Measurements from ENCODE around the gene BMP7. TPM values are rescaled to one million over a fixed set of nuclear protein-coding genes. Genes with fewer than 3 reads are reported as not detected.

Gene BMP7
- total and polyA plus RNA-seq, 7 donors = under 0.01 to 5.4 (median 2.5) TPM

DNA sequence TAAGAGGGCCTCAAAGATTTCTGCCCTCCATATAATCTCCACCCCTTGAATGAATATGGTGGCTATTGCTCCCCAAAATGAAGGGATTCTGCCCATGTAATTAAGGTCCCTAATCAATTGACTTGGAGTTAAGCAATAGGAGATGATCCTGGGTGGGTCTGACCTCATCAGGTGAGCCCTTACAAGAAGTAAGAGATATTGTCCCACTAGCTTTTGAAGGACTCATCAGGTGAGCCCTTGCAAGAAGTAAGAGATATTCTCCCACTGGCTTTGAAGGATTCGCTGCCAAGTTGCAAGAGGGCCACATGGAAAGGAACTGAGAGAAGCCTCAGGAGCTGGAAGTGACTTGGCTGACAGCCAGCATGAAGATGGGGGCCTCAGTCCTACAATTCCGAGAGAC lies 103.4 kb downstream of the BMP7 start:
- H3K27me3 ChIP-seq = no peaks in the 10 kb centered on the region
- intact Hi-C loops (cut with DNase I) = no loop called here
- no peak overlapping the region for H3K27ac ChIP-seq
- H3K36me3 ChIP-seq = no peaks in the 10 kb centered on the region
- no peak for DNase-seq
- TF ChIP-seq POLR2A (IDR thresholded peaks at IDR 0.05) (peak in 1 of 2 donors; percentile 18), POLR2AphosphoS5 (IDR thresholded peaks at IDR 0.05) (no peak)
- peaks cover 0 to 11% (median 7%) of the 10 kb centered on the region in 4 donors for H3K4me1 ChIP-seq
- no peaks in the 10 kb centered on the region for H3K9me3 ChIP-seq
- H3K4me3 ChIP-seq = no peak overlapping the region
- WGBS, 2 donors = 87 to 91% methylated on average over 2 of the region's 2 CpGs

DNA sequence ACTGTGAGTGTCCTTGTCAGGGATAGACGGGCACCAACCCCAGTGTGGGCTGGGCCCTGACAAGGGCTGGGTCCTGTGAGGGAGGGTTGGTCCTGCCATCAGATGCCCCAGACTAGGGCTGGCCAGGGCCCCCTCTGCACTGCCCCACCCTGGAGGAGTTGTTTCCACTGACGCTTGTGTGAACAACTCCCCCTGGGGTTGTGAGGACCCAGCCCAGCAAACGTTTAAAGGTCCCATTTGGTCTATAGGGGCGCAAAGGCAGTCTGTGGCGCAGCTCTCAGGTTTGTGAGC lies 104.1 kb downstream of the BMP7 start:
- 76 to 78% methylated on average over 5 of the region's 5 CpGs for WGBS, 2 donors
- TF ChIP-seq EP300 (IDR thresholded peaks at IDR 0.05) = no peak
- TF ChIP-seq, protein P1, sequence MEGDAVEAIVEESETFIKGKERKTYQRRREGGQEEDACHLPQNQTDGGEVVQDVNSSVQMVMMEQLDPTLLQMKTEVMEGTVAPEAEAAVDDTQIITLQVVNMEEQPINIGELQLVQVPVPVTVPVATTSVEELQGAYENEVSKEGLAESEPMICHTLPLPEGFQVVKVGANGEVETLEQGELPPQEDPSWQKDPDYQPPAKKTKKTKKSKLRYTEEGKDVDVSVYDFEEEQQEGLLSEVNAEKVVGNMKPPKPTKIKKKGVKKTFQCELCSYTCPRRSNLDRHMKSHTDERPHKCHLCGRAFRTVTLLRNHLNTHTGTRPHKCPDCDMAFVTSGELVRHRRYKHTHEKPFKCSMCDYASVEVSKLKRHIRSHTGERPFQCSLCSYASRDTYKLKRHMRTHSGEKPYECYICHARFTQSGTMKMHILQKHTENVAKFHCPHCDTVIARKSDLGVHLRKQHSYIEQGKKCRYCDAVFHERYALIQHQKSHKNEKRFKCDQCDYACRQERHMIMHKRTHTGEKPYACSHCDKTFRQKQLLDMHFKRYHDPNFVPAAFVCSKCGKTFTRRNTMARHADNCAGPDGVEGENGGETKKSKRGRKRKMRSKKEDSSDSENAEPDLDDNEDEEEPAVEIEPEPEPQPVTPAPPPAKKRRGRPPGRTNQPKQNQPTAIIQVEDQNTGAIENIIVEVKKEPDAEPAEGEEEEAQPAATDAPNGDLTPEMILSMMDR (IDR thresholded peaks at IDR 0.05) = no peak
- no peak for TF ChIP-seq POLR2AphosphoS5 (IDR thresholded peaks at IDR 0.05)
- no peak for TF ChIP-seq POLR2A (IDR thresholded peaks at IDR 0.05)
- peak; percentile 48 for DNase-seq

DNA sequence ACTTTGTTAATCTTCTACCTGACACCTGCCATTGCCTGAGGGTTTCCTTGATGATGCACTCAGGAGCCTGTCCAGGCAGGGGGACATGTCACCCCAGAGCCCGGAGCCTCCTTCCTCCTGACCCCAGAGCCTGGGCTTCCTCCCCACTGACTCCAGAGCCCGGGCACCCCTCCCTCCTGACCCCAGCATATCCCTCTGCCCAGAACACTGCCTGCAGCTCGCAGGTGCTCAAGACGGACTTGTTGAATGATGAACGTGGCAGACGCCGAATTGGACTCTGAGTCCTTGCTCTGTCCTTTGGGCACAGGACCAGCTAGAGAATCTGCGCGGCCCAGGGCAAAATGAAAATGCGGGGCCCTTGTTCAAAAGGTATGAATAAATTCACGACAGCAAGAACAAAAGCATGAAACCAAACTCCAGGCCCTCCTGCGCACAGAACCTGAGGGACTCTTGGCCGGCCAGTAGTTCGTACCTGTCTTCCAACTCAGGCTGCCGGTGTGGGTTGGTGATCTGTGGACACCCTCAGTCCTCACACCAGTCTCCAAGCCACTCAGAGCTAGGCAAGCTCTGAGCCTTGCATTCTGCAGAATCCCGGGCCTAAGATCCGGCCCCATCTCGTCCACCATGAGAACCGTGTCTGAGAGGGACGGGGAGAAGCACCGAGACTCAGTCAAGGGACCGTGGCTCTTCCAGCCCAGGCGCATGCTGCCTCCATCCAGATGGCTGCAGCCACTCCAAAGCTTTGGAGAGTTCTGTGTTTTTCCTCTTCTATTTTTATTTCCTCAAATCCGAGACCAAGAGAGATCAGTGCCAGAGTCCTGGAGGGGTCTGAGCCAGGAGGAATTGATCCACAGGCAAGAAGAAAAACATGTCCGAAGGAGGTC lies 104.7 kb downstream of the BMP7 start:
- Histone ChIP-seq H3K4me3 (no peak overlapping the region), H3K9me3 (no peaks in the 10 kb centered on the region), H3K27me3 (no peaks in the 10 kb centered on the region), H3K4me1 (no peaks in the 10 kb centered on the region), H3K27ac (no peak overlapping the region), H3K36me3 (no peaks in the 10 kb centered on the region)
- intact Hi-C loops (cut with DNase I) = no loop called here
- TF ChIP-seq, protein P1 (IDR thresholded peaks at IDR 0.05) = no peak
- TF ChIP-seq POLR2AphosphoS5 (IDR thresholded peaks at IDR 0.05) (no peak), EP300 (IDR thresholded peaks at IDR 0.05) (no peak), POLR2A (IDR thresholded peaks at IDR 0.05) (no peak)
- peak; percentile 57 for DNase-seq
- WGBS, 2 donors = 87 to 88% methylated on average over 25 of the region's 25 CpGs

More for the DNA sequence above, 104.1 kb downstream of the BMP7 start:
- intact Hi-C loops (cut with DNase I) = no loop called here
- Histone ChIP-seq H3K4me1 (peaks cover 0 to 4% (median under 1%) of the 10 kb centered on the region in 4 donors), H3K27ac (no peak overlapping the region), H3K9me3 (no peaks in the 10 kb centered on the region), H3K36me3 (no peaks in the 10 kb centered on the region), H3K27me3 (no peaks in the 10 kb centered on the region), H3K4me3 (no peak overlapping the region)

DNA sequence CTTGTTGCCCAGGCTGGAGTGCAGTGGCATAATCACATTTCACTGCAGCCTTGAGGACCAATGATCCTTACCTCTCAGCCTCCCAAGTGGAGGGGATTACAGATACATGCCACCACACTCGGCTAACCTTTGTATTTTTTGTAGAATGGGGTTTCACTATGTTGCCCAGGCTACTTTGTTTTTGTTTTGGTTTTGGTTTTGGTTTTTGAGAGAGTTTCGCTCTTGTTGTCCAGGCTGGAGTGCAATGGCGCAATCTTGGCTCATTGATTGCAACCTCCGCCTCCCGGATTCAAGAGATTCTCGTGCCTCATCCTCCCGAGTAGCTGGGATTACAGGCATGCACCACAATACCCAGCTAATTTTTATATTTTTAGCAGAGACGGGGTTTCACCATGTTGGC lies 105.5 kb downstream of the BMP7 start:
- H3K9me3 ChIP-seq = no peaks in the 10 kb centered on the region
- intact Hi-C loops (cut with DNase I) = no loop called here
- no peak overlapping the region for H3K4me3 ChIP-seq
- TF ChIP-seq POLR2AphosphoS5 (IDR thresholded peaks at IDR 0.05) (no peak), POLR2A (IDR thresholded peaks at IDR 0.05) (no peak), EP300 (IDR thresholded peaks at IDR 0.05) (no peak)
- TF ChIP-seq, protein P1 (IDR thresholded peaks at IDR 0.05) = no peak
- DNase-seq = no peak
- no peaks in the 10 kb centered on the region for H3K4me1 ChIP-seq
- H3K36me3 ChIP-seq = no peaks in the 10 kb centered on the region
- 76 to 88% methylated on average over 8 of the region's 8 CpGs for WGBS, 2 donors
- no peaks in the 10 kb centered on the region for H3K27me3 ChIP-seq
- H3K27ac ChIP-seq = no peak overlapping the region

DNA sequence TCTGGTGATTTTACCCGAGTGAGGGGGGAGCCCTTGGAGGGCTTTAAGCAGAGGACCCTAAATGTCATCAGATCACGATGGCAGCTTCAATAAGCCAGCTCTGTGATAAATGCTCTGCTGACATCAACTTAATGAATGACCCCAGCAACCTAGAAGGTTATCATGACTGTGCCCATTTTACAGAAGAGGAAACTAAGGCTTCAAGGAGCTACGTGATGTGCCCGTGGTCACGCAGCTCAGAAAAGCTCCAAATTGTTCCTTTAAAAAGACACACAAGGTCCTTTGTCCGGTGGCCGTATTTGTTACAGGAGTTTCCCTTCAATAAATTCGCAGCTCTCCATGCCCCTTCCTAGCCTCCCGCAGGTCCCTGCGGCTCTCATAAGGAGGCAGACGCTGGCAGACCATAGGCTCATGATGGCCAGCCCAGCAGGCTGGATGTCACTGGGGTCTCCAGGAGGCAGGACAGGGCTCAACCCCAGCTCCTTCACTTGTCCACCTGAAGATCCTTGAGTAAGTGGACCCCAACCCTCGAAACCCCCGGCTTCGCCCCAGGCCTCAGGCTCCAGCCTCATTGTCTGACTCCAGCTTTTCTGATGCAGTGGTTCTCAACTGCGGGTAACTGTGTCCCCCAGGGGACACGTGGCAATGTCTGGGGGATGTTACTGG lies 106.4 kb downstream of the BMP7 start:
- DNase-seq = peak; percentile 48
- Histone ChIP-seq H3K36me3 (no peaks in the 10 kb centered on the region), H3K4me1 (no peaks in the 10 kb centered on the region), H3K9me3 (no peaks in the 10 kb centered on the region), H3K27me3 (no peaks in the 10 kb centered on the region), H3K27ac (no peak overlapping the region), H3K4me3 (no peak overlapping the region)
- WGBS, 2 donors = 85 to 89% methylated on average over 16 of the region's 16 CpGs
- intact Hi-C loops (cut with DNase I) = no loop called here
- TF ChIP-seq, protein P1 (IDR thresholded peaks at IDR 0.05) = no peak
- TF ChIP-seq POLR2A (IDR thresholded peaks at IDR 0.05) (no peak), EP300 (IDR thresholded peaks at IDR 0.05) (no peak), POLR2AphosphoS5 (IDR thresholded peaks at IDR 0.05) (no peak)

Measured in sigmoid colon (tissue), 7 donors.